ENCODE results near the gene ZDHHC14. TPM values are rescaled to one million over a fixed set of nuclear protein-coding genes. Genes with fewer than 3 reads are reported as not detected.

Gene ZDHHC14
- total RNA-seq, 1 experiment from 2014 or later = 17.3 TPM

DNA sequence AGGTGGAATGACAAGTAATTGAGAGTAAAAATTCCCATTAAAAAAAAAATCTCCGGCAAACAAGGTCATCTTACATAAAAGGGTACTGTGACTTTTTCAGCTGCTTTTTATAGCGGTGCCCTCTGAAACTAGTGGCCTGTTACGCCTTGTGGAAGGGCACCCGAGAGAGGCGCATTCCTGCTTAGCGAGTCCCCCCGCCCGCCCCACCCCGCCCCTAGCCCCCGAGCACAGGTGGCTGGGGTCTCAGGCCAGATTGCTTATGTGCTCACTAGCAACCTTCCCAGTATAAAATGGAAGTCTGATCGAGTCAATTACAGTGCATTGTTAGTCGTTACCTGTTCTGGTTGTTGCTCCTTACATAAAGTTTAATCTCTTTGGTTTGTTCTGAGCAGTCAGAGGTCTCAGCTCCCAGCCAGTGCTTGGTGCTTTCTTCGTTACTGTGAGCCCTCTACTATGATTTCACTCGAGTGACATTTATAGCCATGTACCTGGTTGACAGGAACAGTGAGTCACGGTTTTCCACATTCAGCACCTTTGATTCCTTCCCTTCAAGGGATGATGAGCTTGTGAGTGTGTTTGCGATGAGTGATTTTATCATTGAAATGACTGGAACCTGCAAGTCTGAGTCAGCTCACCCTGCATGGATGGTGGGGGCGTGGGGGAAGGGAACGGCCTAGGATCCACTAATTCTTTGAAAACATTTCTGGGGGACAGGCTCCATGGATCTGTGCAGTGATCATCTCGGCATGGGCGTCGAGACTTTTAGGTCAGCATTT lies 47.6 kb downstream of the ZDHHC14 start:
- DNase-seq = no peak
- Mint-ChIP-seq H3K9me3 (ENCODE audit: low read depth, unreplicated experiment) (peaks cover 2% of the 10 kb centered on the region), H3K36me3 (ENCODE audit: insufficient read depth, unreplicated experiment) (peaks cover 3% of the 10 kb centered on the region), H3K27ac (ENCODE audit: unreplicated experiment) (no peak overlapping the region), H3K4me3 (ENCODE audit: low read depth, unreplicated experiment) (no peak overlapping the region), H3K4me1 (ENCODE audit: low read depth, unreplicated experiment) (peaks cover 49% of the 10 kb centered on the region), H3K27me3 (ENCODE audit: unreplicated experiment) (no peaks in the 10 kb centered on the region)
- no TSS peak for BruUV-seq (replicated peaks)
- intact Hi-C loops (cut with micrococcal nuclease; ENCODE audit: unreplicated experiment) = no loop called here
- CTCF ChIA-PET = no interaction called here
- TF ChIP-seq, protein P1, sequence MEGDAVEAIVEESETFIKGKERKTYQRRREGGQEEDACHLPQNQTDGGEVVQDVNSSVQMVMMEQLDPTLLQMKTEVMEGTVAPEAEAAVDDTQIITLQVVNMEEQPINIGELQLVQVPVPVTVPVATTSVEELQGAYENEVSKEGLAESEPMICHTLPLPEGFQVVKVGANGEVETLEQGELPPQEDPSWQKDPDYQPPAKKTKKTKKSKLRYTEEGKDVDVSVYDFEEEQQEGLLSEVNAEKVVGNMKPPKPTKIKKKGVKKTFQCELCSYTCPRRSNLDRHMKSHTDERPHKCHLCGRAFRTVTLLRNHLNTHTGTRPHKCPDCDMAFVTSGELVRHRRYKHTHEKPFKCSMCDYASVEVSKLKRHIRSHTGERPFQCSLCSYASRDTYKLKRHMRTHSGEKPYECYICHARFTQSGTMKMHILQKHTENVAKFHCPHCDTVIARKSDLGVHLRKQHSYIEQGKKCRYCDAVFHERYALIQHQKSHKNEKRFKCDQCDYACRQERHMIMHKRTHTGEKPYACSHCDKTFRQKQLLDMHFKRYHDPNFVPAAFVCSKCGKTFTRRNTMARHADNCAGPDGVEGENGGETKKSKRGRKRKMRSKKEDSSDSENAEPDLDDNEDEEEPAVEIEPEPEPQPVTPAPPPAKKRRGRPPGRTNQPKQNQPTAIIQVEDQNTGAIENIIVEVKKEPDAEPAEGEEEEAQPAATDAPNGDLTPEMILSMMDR (IDR thresholded peaks at IDR 0.05; ENCODE audit: unreplicated experiment) = no peak

DNA sequence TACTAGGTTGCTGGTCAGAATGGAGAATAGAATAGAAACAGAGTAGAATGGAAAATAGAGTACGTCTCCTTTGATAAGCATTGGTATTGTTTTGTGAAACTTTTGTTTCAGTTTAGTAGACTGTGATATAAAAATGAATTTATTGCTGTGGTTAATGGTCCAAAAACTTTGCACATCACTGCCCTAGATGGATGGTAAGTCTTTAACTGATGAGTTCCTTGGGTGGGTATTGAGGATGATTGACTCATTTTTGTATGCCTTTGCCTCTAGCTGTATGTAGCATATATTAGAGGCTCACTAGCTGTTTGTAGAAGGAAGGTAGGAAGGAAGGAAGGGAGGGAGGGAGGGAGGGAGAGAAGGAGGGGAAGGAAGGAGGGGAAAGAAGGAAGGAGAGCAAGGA lies 48.3 kb downstream of the ZDHHC14 start:
- no peak overlapping the region for H3K27ac Mint-ChIP-seq (ENCODE audit: unreplicated experiment)
- intact Hi-C loops (cut with micrococcal nuclease; ENCODE audit: unreplicated experiment) = no loop called here
- H3K4me3 Mint-ChIP-seq (ENCODE audit: low read depth, unreplicated experiment) = no peak overlapping the region
- CTCF ChIA-PET = no interaction called here
- H3K27me3 Mint-ChIP-seq (ENCODE audit: unreplicated experiment) = no peaks in the 10 kb centered on the region
- no peak for DNase-seq
- TF ChIP-seq, protein P1 (IDR thresholded peaks at IDR 0.05; ENCODE audit: unreplicated experiment) = no peak
- peaks cover 2% of the 10 kb centered on the region for H3K9me3 Mint-ChIP-seq (ENCODE audit: low read depth, unreplicated experiment)
- H3K4me1 Mint-ChIP-seq (ENCODE audit: low read depth, unreplicated experiment) = peaks cover 43% of the 10 kb centered on the region
- BruUV-seq (replicated peaks) = no TSS peak
- H3K36me3 Mint-ChIP-seq (ENCODE audit: insufficient read depth, unreplicated experiment) = peaks cover 3% of the 10 kb centered on the region

DNA sequence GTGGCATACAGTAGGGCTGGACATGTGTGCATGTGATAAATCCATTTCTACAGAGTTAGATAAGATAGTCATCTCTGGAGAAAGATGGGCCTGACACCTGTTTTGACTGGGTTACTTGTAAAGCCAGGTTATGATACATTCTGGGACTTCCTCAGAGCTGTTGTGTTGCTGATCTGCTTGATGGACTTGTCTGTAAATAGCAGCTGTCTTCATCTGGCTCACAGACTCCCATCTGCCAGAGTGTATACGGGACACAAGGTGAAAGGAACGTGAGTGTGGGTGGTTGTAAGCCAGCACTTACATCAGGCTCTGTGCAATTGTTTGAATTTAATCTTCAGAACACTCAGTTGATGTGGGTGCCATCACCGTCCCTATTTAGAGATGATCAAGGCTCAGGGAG lies 49.8 kb downstream of the ZDHHC14 start:
- no peak for DNase-seq
- TF ChIP-seq, protein P1 (IDR thresholded peaks at IDR 0.05; ENCODE audit: unreplicated experiment) = no peak
- Mint-ChIP-seq H3K36me3 (ENCODE audit: insufficient read depth, unreplicated experiment) (no peaks in the 10 kb centered on the region), H3K27me3 (ENCODE audit: unreplicated experiment) (no peaks in the 10 kb centered on the region), H3K4me3 (ENCODE audit: low read depth, unreplicated experiment) (no peak overlapping the region), H3K9me3 (ENCODE audit: low read depth, unreplicated experiment) (peaks cover 2% of the 10 kb centered on the region), H3K4me1 (ENCODE audit: low read depth, unreplicated experiment) (peaks cover 27% of the 10 kb centered on the region), H3K27ac (ENCODE audit: unreplicated experiment) (no peak overlapping the region)
- CTCF ChIA-PET = no interaction called here
- no TSS peak for BruUV-seq (replicated peaks)
- intact Hi-C loops (cut with micrococcal nuclease; ENCODE audit: unreplicated experiment) = no loop called here

GRCh38 chr6:157432231-157432891 lies 51.4 kb downstream of the ZDHHC14 start:
- Mint-ChIP-seq H3K27ac (ENCODE audit: unreplicated experiment) (no peak overlapping the region), H3K27me3 (ENCODE audit: unreplicated experiment) (no peaks in the 10 kb centered on the region), H3K9me3 (ENCODE audit: low read depth, unreplicated experiment) (no peaks in the 10 kb centered on the region), H3K4me3 (ENCODE audit: low read depth, unreplicated experiment) (no peak overlapping the region), H3K4me1 (ENCODE audit: low read depth, unreplicated experiment) (peaks cover 16% of the 10 kb centered on the region), H3K36me3 (ENCODE audit: insufficient read depth, unreplicated experiment) (no peaks in the 10 kb centered on the region)
- no TSS peak for BruUV-seq (replicated peaks)
- TF ChIP-seq, protein P1 (IDR thresholded peaks at IDR 0.05; ENCODE audit: unreplicated experiment) = no peak
- no peak for DNase-seq
- intact Hi-C loops (cut with micrococcal nuclease; ENCODE audit: unreplicated experiment) = no loop called here
- CTCF ChIA-PET = no interaction called here

Measured in Calu3 (cell line).